K562 (cell line): ENCODE measurements around the gene RNH1. TPM values are rescaled to one million over a fixed set of nuclear protein-coding genes. Genes with fewer than 3 reads are reported as not detected.
A peak's percentile ranks its signal among the peaks of the same experiment; 100 is the strongest.

Source experiments
- ATF1 ChIP-seq, 2 experiments: fragments of 450-650 bp in 1 of 2; IDR thresholded peaks; 2 replicates each; pipeline ENCODE4 v1.6.1; 2016; ENCODE audit warnings: missing compliant biosample characterization in 1 of 2, missing genetic modification characterization in 1 of 2
- CBFA2T3 ChIP-seq: fragments of 450-650 bp; IDR thresholded peaks from 2 replicates; pipeline ENCODE4 v1.6.1; 2017
- CC2D1A ChIP-seq: fragments of 450-650 bp; IDR thresholded peaks from 2 replicates; pipeline ENCODE4 v1.6.1; 2017; ENCODE audit warnings: mild to moderate bottlenecking
- CEBPG ChIP-seq, 3 experiments: fragments of 200-800 bp in 1 of 3; sonication (Bioruptor generic) in 1 of 3; sonication (generic) in 1 of 3; formaldehyde crosslinking in 1 of 3; IDR thresholded peaks in 2 of 3; conservative IDR thresholded peaks in 1 of 3; 2 replicates each; pipeline versions ENCODE4 v1.6.1 to v1.8.0; 2016 to 2022; ENCODE audit warnings: missing compliant biosample characterization in 2 of 3, missing genetic modification characterization in 2 of 3, mild to moderate bottlenecking in 1 of 3, missing genetic modification reagents in 1 of 3
- COPS2 ChIP-seq: fragments of 450-650 bp; conservative IDR thresholded peaks from 2 replicates; pipeline ENCODE4 v1.6.1; 2016; ENCODE audit warnings: mild to moderate bottlenecking, moderate library complexity
- CTBP1 ChIP-seq: fragments of 450-650 bp; IDR thresholded peaks from 2 replicates; pipeline ENCODE4 v1.6.1; 2016; ENCODE audit warnings: borderline replicate concordance
- KHSRP ChIP-seq: fragments of 450-650 bp; IDR thresholded peaks from 2 replicates; pipeline ENCODE4 v1.6.1; 2017
- MAFG ChIP-seq: fragments of 450-650 bp; conservative IDR thresholded peaks from 2 replicates; pipeline ENCODE4 v1.6.1; 2016; ENCODE audit warnings: missing genetic modification characterization, missing compliant biosample characterization
- NFRKB ChIP-seq: fragments of 450-650 bp; IDR thresholded peaks from 2 replicates; pipeline ENCODE4 v1.6.1; 2016; ENCODE audit warnings: low read depth
- PKNOX1 ChIP-seq: fragments of 450-650 bp; IDR thresholded peaks from 2 replicates; pipeline ENCODE4 v1.6.1; 2016
- RBM39 ChIP-seq: fragments of 200-400 bp; formaldehyde crosslinking; optimal IDR thresholded peaks from 2 replicates; pipeline ENCODE3; 2018; ENCODE audit warnings: low read depth, low read length
- RUNX1 ChIP-seq: sonication (generic); IDR thresholded peaks from 2 replicates; pipeline ENCODE4 v1.6.1; 2016; ENCODE audit warnings: antibody characterized with exemption, low read depth
- SRSF1 ChIP-seq: fragments of 200-400 bp; formaldehyde crosslinking; IDR thresholded peaks from 2 replicates; pipeline ENCODE4 v1.6.1; 2017; ENCODE audit warnings: mild to moderate bottlenecking, low read depth, low read length, moderate library complexity
- SUPT5H ChIP-seq: fragments of 450-650 bp; IDR thresholded peaks from 2 replicates; pipeline ENCODE4 v1.6.1; 2016
- ZKSCAN3 ChIP-seq: fragments of 250-450 bp; sonication (Bioruptor Pico); IDR thresholded peaks from 2 replicates; pipeline ENCODE4 v1.4.0; 2020
- ZNF143 ChIP-seq: sonication (generic); formaldehyde crosslinking; IDR thresholded peaks from 2 replicates; pipeline ENCODE4 v1.9.0; 2022; ENCODE audit warnings: mild to moderate bottlenecking, missing genetic modification reagents
- ZNF384 ChIP-seq: IDR thresholded peaks from 2 replicates; pipeline ENCODE4 v1.6.1; 2012; ENCODE audit warnings: low read depth, low read length, improper control_type of control experiment
- ZNF41 ChIP-seq: fragments of 250-450 bp; sonication (Bioruptor Pico); conservative IDR thresholded peaks from 2 replicates; pipeline ENCODE4 v1.4.0; 2020; ENCODE audit warnings: mild to moderate bottlenecking
- polyA plus RNA-seq, 8 experiments: library from polyadenylated mRNA; depleted of rRNA in 4 of 8; stranded (reverse) in 5 of 8; unstranded in 3 of 8; fragments of >200 nt; fragmentation: Nextera tagmentation in 2 of 8; fragmentation: Illumina TruSeq in 1 of 8; extraction: Ambion mirVana in 2 of 8; extraction: Trizol in 1 of 8; gene quantifications; 2 replicates each; pipeline versions ENCODE4 v1.2.1 to v1.2.3, GENCODE V29; 2011 to 2014; ENCODE audit warnings: inconsistent platforms in 1 of 8, missing spikeins in 1 of 8
- total RNA-seq, 7 experiments: library from RNA; depleted of rRNA in 6 of 7; stranded (reverse); fragments of >200 nt in 6 of 7; fragmentation: Illumina TruSeq in 2 of 7; extraction: Trizol in 2 of 7; gene quantifications; 2 replicates each; pipeline versions ENCODE4 v1.2.1 to v1.2.3, GENCODE V29; 2011 to 2021; ENCODE audit warnings: low replicate concordance in 1 of 7
- TF ChIP-seq, protein P1 (sequence below): fragments of 200-800 bp; sonication (Bioruptor generic); IDR thresholded peaks from 2 replicates; pipeline ENCODE4 v1.6.1; 2017; ENCODE audit warnings: missing genetic modification characterization, missing compliant biosample characterization
- TF ChIP-seq, protein P2 (sequence below): sonication (generic); formaldehyde crosslinking; IDR thresholded peaks from 2 replicates; pipeline ENCODE4 v1.8.0; 2022; ENCODE audit warnings: missing genetic modification reagents, mild to moderate bottlenecking, moderate library complexity, borderline replicate concordance
- TF ChIP-seq, protein P3 (sequence below): fragments of 450-650 bp; IDR thresholded peaks from 2 replicates; pipeline ENCODE4 v1.7.1; 2018; ENCODE audit warnings: mild to moderate bottlenecking, low read depth; ENCODE audit not compliant: partially characterized antibody
- TF ChIP-seq, protein P4 (sequence below): fragments of 450-650 bp; formaldehyde crosslinking; IDR thresholded peaks from 2 replicates; pipeline ENCODE4 v1.4.0; 2022; ENCODE audit warnings: missing genetic modification characterization

RNH1 gene
- total and polyA plus RNA-seq, 9 of the 15 experiments (the other 6 are each of a cell fraction or from before 2014, with no cell fraction given) = 2.5 to 160 (median 44.3) TPM

DNA sequence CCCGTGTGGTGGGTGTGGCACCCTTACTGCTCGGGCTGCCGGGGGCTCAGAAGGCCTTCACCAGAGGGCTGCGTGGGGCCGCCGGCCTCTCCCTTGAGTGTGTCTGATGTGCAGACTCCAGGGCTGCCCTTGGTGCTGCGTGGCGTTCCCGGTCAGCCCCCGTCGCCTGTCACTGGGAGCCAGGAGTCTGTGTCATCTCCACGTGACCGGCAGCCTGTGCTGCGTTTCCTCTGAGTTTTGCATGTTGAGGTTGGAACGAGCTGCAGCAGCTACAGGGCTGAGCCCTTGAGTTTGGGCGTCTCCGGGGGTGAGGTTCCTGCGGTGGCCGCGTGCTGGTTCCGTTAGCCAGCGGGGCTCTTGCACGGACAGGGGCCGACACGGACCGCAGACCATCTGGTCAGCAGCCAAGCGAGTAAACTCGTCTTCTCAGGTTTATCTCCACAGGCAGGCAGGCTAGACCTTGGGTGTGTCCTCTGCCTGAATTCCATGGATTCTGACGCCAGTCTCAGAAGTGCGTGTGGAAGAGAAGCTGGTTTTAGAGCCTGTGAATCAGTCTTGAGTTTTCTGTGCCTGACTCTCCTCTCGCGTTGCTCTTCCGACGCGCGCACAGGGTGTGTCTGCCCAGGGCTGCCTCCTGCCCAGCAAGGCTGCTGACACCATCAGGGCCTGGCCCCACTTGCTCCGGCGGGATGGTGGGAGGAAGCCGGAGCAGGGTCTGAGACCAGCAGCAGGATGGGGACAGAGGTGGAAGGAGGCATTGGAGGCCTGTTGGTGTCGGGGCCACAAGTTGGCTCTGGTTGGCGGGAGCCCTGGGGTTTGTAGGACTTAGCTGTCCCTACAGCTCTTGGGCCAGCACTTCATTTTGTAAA lies 46.5 kb downstream of the RNH1 start (continued):
- TF ChIP-seq, protein P1, sequence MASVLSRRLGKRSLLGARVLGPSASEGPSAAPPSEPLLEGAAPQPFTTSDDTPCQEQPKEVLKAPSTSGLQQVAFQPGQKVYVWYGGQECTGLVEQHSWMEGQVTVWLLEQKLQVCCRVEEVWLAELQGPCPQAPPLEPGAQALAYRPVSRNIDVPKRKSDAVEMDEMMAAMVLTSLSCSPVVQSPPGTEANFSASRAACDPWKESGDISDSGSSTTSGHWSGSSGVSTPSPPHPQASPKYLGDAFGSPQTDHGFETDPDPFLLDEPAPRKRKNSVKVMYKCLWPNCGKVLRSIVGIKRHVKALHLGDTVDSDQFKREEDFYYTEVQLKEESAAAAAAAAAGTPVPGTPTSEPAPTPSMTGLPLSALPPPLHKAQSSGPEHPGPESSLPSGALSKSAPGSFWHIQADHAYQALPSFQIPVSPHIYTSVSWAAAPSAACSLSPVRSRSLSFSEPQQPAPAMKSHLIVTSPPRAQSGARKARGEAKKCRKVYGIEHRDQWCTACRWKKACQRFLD (CRISPR knock-in tag) = peak; percentile 90
- TF ChIP-seq COPS2 = no peak
- no peak for TF ChIP-seq RBM39
- TF ChIP-seq, protein P2, sequence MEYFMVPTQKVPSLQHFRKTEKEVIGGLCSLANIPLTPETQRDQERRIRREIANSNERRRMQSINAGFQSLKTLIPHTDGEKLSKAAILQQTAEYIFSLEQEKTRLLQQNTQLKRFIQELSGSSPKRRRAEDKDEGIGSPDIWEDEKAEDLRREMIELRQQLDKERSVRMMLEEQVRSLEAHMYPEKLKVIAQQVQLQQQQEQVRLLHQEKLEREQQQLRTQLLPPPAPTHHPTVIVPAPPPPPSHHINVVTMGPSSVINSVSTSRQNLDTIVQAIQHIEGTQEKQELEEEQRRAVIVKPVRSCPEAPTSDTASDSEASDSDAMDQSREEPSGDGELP (CRISPR knock-in tag) = peak; percentile 97
- no peak for TF ChIP-seq SUPT5H
- no peak for TF ChIP-seq CC2D1A
- no peak for TF ChIP-seq MAFG (tag)
- TF ChIP-seq KHSRP = no peak
- TF ChIP-seq ZKSCAN3 (CRISPR knock-in tag) = no peak
- TF ChIP-seq ZNF384 = no peak
- TF ChIP-seq SRSF1 = no peak
- no peak for TF ChIP-seq NFRKB
- 0 out of 2 replicates have a peak, but pooled peaks have one; percentile 52 for TF ChIP-seq RUNX1
- TF ChIP-seq PKNOX1 = peak; percentile 66
- TF ChIP-seq, protein P3, sequence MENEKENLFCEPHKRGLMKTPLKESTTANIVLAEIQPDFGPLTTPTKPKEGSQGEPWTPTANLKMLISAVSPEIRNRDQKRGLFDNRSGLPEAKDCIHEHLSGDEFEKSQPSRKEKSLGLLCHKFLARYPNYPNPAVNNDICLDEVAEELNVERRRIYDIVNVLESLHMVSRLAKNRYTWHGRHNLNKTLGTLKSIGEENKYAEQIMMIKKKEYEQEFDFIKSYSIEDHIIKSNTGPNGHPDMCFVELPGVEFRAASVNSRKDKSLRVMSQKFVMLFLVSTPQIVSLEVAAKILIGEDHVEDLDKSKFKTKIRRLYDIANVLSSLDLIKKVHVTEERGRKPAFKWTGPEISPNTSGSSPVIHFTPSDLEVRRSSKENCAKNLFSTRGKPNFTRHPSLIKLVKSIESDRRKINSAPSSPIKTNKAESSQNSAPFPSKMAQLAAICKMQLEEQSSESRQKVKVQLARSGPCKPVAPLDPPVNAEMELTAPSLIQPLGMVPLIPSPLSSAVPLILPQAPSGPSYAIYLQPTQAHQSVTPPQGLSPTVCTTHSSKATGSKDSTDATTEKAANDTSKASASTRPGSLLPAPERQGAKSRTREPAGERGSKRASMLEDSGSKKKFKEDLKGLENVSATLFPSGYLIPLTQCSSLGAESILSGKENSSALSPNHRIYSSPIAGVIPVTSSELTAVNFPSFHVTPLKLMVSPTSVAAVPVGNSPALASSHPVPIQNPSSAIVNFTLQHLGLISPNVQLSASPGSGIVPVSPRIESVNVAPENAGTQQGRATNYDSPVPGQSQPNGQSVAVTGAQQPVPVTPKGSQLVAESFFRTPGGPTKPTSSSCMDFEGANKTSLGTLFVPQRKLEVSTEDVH = no peak
- TF ChIP-seq ATF1 (CRISPR knock-in tag; IDR thresholded peaks at IDR 0.05) = no peak; the same call in 1 of the 2 replicates
- peak; percentile 83 for TF ChIP-seq ATF1 (tag; IDR thresholded peaks at IDR 0.05)
- TF ChIP-seq, protein P4, sequence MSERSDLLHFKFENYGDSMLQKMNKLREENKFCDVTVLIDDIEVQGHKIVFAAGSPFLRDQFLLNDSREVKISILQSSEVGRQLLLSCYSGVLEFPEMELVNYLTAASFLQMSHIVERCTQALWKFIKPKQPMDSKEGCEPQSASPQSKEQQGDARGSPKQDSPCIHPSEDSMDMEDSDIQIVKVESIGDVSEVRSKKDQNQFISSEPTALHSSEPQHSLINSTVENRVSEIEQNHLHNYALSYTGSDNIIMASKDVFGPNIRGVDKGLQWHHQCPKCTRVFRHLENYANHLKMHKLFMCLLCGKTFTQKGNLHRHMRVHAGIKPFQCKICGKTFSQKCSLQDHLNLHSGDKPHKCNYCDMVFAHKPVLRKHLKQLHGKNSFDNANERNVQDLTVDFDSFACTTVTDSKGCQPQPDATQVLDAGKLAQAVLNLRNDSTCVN (CRISPR knock-in tag) = no peak
- TF ChIP-seq CBFA2T3 = peak; percentile 91
- no peak for TF ChIP-seq ZNF143 (CRISPR knock-in tag)
- no peak for TF ChIP-seq CEBPG (CRISPR knock-in tag; IDR thresholded peaks at IDR 0.05)
- no peak for TF ChIP-seq CEBPG (tag; conservative IDR thresholded peaks at IDR 0.05 in 1 of 2, IDR thresholded peaks at IDR 0.05 in 1 of 2)
- no peak for TF ChIP-seq ZNF41
- peak; percentile 92 for TF ChIP-seq CTBP1
